ENCODE measurements around the gene SLC10A3. TPM values are rescaled to one million over a fixed set of nuclear protein-coding genes. Genes with fewer than 3 reads are reported as not detected.

SLC10A3 gene
- total and polyA plus RNA-seq, 11 donors, result 8.3 to 50.6 (median 15.5) TPM

DNA sequence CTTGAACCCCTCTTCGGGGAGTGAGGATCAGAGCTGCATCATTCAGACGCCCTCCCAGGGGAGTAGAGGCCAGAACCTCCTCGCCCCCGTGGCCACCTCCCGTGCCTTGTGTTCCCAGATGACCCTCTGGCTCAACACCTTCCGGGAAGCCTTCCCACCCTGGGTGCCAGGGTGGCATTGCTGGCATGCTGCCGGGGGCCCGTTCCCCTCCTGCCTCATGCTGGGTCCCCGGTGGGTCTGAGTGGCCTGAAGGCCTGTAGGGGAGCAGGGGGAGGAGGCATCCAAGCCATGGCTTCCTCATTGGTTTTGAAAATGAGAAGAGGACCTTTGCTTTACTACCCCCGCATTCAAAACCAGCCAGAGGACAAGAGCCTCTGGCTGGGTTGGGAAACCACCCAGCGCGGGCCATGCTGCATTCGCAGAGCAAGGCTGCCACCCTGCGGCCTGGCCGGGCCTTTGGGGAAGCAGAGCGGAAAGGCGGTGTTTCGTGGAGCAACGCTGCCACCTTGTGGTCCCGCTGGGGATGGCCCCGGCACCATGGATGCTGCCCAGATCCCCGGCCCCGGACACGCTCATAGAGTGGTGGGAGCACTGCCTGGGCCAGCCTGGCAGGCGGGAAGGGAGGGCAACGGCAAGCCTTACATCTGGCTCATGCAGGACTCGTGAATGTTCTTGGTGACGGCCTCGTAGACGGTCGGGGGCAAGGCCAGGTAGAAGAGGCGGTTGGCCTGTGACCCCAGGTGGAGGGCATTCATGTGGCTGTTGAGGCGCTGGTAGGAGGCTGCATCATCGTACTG, 44.3 kb upstream of the SLC10A3 start:
- Histone ChIP-seq H3K4me3 (no peak overlapping the region), H3K27me3 (no peaks in the 10 kb centered on the region), H3K36me3 (peaks cover 0 to 26% (median 8%) of the 10 kb centered on the region in 9 donors), H3K27ac (peak overlapping the region in 7 of 12 donors; percentile 25 to 70 (median 53)), H3K9me3 (no peaks in the 10 kb centered on the region), H3K4me1 (peaks cover 0 to 5% (median 4%) of the 10 kb centered on the region in 12 donors)
- peak; percentile 85 to 94 (median 90) for DNase-seq
- ATAC-seq, result peak; percentile 69 to 95 (median 90)
- TF ChIP-seq CTCF (IDR thresholded peaks at IDR 0.05), result peak; percentile 80 to 100 (median 96)
- no peak for TF ChIP-seq POLR2A (IDR thresholded peaks at IDR 0.05)
- WGBS, 4 donors, result 23 to 47% (median 30%) methylated on average over 19 to 34 of the region's 34 CpGs
- intact Hi-C loops (cut with DNase I), result loop anchor here in 6 of 10 donors (2.0 to 5.0 kb wide), 7 partner anchors 137 to 1576 kb away; partner anchors contain the start of genes FLNA (in 1 of the 6), PLXNB3 (in 1 of the 6) and RPL10 (in 1 of the 6)

- Histone ChIP-seq H3K9me3 (no peaks in the 10 kb centered on the region), H3K27ac (no peak overlapping the region), H3K36me3 (peaks cover 0 to 26% (median 8%) of the 10 kb centered on the region in 9 donors), H3K27me3 (no peaks in the 10 kb centered on the region), H3K4me1 (peaks cover 0 to 6% (median 4%) of the 10 kb centered on the region in 12 donors), H3K4me3 (no peak overlapping the region)
- DNase-seq (no peak), ATAC-seq (no peak)
- intact Hi-C loops (cut with DNase I), result loop anchor here in 4 of 10 donors (5.0 kb wide), 4 partner anchors 160 to 770 kb away; partner anchors contain the start of genes FLNA (in 1 of the 4) and PLXNB3 (in 1 of the 4)
- TF ChIP-seq CTCF (IDR thresholded peaks at IDR 0.05), result no peak
- TF ChIP-seq POLR2A (IDR thresholded peaks at IDR 0.05), result no peak
- 91 to 94% (median 92%) methylated on average over 21 to 23 of the region's 23 CpGs for WGBS, 4 donors
These were observed 42.3 kb upstream of the SLC10A3 start for GRCh38 chrX:154532690-154533089.

- no peak for DNase-seq
- intact Hi-C loops (cut with DNase I), result loop anchor here in 4 of 10 donors (5.0 kb wide), 4 partner anchors 159 to 769 kb away; partner anchors contain the start of genes FLNA (in 1 of the 4) and PLXNB3 (in 1 of the 4)
- no peaks in the 10 kb centered on the region for H3K27me3 ChIP-seq
- H3K4me1 ChIP-seq, result peaks cover 0 to 15% (median 5%) of the 10 kb centered on the region in 12 donors
- no peak overlapping the region for H3K27ac ChIP-seq
- TF ChIP-seq POLR2A (IDR thresholded peaks at IDR 0.05), result no peak
- TF ChIP-seq CTCF (IDR thresholded peaks at IDR 0.05), result no peak
- ATAC-seq, result no peak
- H3K9me3 ChIP-seq, result no peaks in the 10 kb centered on the region
- H3K4me3 ChIP-seq, result no peak overlapping the region
- WGBS, 4 donors, result 62 to 75% (median 70%) methylated on average over 14 to 16 of the region's 16 CpGs
- peaks cover 0 to 26% (median 8%) of the 10 kb centered on the region in 9 donors for H3K36me3 ChIP-seq
These were observed 41.2 kb upstream of the SLC10A3 start for GRCh38 chrX:154531626-154532025.

- DNase-seq (no peak), ATAC-seq (no peak)
- Histone ChIP-seq H3K36me3 (peaks cover 0 to 21% (median 8%) of the 10 kb centered on the region in 9 donors), H3K4me3 (no peak overlapping the region), H3K4me1 (peaks cover 0 to 15% (median 5%) of the 10 kb centered on the region in 12 donors), H3K9me3 (no peaks in the 10 kb centered on the region), H3K27me3 (peaks cover 0 to 8% (median 0%) of the 10 kb centered on the region in 9 donors), H3K27ac (no peak overlapping the region)
- 82 to 96% (median 89%) methylated on average over 11 of the region's 11 CpGs for WGBS, 4 donors
- intact Hi-C loops (cut with DNase I), result loop anchor here in 4 of 10 donors (5.0 kb wide), 4 partner anchors 158 to 768 kb away; partner anchors contain the start of genes FLNA (in 1 of the 4) and PLXNB3 (in 1 of the 4)
- no peak for TF ChIP-seq POLR2A (IDR thresholded peaks at IDR 0.05)
- no peak for TF ChIP-seq CTCF (IDR thresholded peaks at IDR 0.05)
These were observed 39.9 kb upstream of the SLC10A3 start for GRCh38 chrX:154530286-154530685.

Measured in heart left ventricle (tissue), 16 donors.